GM18867 (cell line): Measurements from ENCODE around the gene TAOK1.
"Not testable (repeated sequence)": the region's sequence is repeated elsewhere in the genome, so short reads cannot be mapped to it uniquely, and the experiment has no call there.

Experiments
- ATAC-seq: cut with Tn5 transposase; IDR thresholded peaks from one replicate; pipeline ENCODE4 v1.9.1; 2021; ENCODE audit warnings: mild to moderate bottlenecking, moderate library complexity; ENCODE audit not compliant: unreplicated experiment

The TAOK1 gene

GRCh38 chr17:29443041-29443739, 53.0 kb downstream of the TAOK1 start:
- no peak for ATAC-seq

- ATAC-seq: no peak
Measured at GRCh38 chr17:29444589-29444988, 54.4 kb downstream of the TAOK1 start.

DNA sequence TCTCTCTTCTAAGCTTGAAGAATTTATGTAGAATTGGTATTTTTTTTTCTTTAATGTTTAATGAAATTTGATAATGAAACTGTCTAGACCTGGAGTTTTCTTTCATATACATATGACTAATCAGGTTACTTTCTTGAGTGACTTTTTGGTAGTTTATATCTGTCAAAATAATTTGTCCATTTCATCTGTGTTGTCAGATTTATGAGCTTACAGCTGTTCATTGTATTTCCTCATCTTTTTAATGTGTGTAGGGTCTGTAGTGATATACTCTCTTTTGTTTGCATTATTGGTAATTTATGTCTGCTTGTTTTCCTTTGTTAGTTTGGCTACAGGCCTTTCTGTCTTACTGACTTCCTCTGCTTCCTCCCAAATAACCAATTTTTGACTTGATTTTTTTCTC, 55.7 kb downstream of the TAOK1 start:
- no peak for ATAC-seq

DNA sequence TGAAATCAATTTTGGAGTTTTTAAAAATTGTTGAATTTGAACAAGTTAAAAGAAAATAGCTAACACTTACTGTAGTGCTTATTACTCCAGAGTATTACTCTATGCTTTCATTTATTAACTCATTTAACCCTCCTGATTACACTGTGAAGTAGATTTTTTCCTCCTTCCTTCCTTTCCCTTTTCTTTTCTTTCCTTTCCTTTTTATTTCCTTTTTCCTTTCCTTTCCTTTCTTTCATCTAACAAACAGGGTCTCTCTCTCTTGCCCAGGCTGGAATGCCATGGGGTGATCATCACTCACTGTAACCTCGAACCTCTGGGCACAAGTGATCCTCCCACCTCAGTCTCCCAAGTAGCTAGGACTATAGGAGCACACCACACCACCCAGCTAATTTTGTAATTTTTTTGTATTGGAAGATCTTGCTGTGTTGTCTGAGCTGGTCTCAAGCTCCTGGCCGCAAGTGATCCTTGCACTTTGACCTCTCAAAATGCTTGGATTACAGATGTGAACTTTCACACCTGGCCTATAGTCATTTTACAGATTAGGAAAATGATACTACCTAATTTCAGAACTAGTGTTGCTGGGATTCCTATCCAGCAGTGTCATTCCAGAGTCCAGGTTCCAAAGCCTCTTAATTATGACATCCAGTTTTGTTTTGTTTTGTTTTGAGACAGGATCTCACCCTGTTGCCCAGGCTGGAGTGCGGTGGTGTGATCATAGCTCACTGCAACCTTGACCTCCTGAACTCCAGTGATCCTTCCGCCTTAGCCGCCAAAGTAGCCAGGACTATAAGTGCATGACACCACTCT, 59.9 kb downstream of the TAOK1 start:
- ATAC-seq: no peak

GRCh38 chr17:29451121-29451742, 61.1 kb downstream of the TAOK1 start:
- no peak for ATAC-seq

- ATAC-seq: no peak
Measured at GRCh38 chr17:29458066-29458465, 67.9 kb downstream of the TAOK1 start.

DNA sequence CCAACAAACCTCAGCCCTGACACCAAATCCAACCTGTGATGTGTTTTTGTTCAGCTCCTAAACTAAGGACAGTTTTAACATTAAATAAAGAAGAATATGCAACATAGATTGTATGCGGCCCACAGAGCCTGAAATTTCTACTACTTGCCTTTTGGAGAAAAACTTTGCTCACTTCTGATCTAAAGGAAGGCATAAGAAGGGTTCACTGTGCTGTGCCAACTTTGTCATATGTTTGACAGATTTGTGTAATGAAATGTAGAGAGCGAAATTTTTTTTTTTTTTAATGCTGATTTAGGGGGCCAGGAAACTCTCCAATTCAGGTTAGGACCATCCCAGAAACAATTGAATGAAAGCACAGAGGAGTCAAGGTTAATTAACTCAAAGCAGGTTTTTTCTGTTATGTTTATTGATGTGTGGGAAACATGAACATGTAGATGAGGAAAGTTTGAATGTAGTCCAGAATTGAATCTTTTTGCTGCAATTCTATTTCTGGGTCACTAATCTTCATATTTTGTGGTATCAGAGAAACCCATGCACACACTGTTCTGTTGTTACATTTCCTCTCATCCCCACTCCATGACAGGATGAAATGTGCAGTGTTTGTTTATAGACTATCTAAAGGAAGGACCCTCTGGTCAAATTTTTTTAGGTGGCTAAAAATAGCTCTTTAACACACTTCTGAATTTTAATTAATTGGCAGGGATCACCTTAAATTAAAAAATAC, 71.5 kb downstream of the TAOK1 start:
- ATAC-seq: no peak

- ATAC-seq: no peak
Measured at GRCh38 chr17:29469276-29469675, 79.1 kb downstream of the TAOK1 start.

DNA sequence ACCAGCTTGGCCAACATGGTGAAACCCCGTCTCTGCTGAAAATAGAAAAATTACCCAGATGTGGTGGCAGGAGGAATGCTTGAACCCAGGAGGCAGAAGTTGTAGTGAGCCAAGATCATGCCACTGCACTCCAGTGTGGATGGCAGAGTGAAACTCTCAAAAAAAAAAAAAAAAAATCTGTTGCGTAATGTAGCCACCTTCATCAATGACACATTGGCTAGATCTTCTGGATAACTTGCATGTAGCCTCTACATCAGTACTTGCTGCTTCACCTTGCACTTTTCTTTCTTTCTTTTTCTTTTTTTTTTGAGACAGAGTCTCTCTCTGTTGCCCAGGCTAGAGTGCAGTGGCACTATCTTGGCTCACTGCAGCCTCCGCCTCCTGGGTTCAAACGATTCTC, 83.3 kb downstream of the TAOK1 start:
- not testable (repeated sequence) for ATAC-seq

DNA sequence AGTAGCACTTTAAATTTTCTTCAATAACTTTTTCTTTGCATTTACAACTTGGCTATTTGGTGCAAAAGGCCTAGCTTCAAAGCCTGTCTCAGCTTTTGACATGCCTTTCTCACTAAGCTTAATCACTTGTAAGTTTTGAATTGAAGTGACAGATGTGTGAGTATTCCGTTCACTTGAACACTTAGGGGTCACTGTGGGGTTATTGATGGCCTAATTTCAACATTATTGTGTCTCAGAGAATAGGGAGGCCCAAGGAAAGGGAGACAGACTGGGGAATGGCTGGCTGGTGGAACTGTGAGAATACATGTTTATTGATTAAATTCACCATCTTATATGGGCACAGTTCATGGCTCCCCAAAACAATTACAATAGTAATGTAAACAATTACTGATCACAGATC, 84.1 kb downstream of the TAOK1 start:
- no peak for ATAC-seq

DNA sequence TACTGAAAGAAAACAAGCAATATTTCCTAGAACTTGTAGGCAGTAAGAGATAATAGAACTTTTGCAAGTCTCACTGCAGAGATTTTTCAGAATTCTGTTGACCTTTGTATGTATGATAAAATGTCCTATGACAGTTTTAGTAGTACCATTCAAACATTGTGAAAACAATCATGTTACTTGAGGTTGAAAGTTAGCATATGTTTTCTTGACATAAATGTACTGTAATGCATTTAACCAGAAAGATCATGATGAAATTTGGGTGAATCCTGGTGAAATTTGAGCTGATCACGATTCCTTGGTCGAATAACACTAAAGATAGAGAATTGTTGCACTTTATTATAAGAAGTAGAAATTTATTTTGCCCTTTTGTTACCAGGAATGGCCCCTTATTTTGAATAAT, 85.7 kb downstream of the TAOK1 start:
- ATAC-seq: no peak

DNA sequence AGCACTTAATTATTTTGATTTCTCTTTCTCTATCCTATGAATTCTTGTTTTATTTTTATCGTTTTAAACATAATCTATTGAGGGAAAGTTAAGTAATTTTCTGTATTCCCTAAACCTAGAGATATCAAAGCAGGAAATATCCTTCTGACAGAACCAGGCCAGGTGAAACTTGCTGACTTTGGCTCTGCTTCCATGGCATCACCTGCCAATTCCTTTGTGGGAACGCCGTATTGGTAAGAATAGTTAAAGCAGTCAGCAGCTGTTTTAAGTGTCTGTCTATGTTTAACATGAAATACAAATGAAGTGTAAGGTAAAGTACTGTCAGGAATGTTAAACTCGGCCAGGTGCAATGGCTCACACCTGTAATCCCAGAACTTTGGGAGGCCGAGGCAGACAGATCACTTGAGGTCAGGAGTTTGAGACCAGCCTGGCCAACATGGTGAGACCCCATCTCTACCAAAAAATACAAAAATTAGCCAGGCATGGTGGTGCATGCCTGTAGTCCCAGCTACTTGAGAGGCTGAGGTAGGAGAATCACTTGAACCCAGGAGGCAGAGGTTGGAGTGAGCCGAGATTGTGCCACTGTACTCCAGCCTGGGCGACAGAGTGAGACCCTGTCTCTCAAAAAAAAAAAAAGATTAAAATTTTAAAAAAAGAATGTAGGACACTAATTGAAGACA, 90.2 kb downstream of the TAOK1 start:
- not testable (repeated sequence) for ATAC-seq

DNA sequence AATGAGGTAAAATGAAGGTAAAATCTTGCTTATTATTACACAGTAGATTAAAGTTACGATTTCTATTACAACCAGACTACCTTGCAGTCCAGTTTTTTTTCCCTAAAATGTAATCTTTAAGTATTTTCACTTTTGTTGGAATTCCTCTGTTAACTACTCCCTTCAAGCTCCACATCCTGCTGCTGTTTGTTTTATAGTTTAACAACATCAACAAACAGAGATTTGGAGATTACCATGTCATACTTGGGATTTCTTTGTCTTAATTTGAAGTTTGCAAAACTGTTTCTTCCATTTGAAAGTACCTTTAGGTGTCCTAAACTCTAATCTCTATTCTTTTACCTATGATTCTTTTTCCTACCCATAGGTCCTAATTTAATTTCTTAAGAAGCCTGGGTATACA, 93.3 kb downstream of the TAOK1 start:
- ATAC-seq: no peak

DNA sequence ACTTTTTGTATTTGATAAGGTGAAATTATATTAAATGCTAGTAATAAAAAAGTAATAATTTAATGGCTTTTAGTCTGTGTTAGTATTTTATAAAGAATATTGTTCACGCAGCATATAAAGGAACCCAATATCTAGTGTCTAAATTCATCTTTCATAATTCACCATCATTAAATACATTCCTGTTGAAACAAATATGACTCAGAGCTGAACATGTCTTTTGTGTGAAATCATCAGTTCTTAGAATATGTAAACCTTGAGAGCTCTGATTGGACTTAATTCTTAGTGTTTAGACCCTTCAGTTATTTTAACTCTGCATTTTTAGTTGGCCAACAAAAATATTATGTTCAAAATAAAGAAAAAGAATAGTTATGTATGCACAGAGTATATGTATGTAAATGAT, 104.8 kb downstream of the TAOK1 start:
- no peak for ATAC-seq

- no peak for ATAC-seq
Measured at GRCh38 chr17:29504711-29505110, 114.5 kb downstream of the TAOK1 start.

DNA sequence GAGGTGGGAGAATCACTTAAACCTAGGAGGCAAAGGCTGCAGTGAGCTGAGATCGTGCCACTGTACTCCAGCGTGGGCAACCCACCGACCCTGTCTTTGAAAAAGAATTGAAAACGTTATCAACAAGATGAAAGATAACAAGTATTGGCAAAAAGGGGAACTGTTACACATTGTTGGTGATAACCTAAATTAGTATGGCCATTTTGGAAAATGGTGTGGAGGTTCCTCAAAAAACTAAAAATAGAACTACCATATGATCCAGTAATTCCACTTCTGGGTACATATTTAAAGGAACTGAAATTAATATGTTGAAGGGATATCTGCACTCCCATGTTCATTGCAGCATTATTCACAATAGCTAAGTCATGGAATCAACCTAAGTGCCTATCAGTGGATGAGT, 115.7 kb downstream of the TAOK1 start:
- ATAC-seq: no peak

DNA sequence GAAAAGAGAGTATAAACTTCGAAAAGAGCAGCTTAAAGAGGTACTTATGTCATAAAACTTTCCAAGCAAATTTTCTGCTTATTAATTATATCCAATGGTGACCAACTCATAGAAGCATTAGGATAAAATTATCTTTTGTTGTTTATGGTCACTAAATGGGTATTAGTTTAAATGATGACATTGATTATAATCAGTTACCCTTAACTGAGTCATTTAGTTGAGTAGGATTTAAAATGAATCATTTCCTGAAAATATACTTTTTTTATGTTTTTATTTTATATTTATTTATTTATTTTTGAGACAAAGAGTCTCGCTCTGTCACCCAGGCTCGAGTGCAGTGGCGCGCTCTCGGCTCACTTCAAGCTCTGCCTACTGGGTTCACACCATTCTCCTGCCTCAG, 120.8 kb downstream of the TAOK1 start:
- no peak for ATAC-seq

DNA sequence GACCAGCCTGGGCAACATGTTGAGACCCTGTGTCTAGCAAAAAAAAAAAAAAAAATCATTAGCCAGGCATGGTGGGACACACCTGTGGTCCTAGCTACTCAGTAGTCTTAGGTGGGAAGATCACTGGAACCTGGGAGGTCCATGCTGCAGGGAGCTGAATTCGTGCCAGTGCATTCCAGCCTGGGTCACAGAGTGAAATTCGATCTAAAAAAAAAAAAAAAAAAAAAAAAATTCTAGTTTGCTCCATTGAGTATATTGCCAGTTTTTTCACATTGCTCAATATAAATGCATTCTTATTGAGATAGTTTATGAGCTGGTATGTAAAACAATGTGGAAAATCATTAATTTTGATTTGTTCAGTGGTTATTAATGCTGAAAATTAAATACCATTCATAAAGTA, 124.6 kb downstream of the TAOK1 start:
- no peak for ATAC-seq

DNA sequence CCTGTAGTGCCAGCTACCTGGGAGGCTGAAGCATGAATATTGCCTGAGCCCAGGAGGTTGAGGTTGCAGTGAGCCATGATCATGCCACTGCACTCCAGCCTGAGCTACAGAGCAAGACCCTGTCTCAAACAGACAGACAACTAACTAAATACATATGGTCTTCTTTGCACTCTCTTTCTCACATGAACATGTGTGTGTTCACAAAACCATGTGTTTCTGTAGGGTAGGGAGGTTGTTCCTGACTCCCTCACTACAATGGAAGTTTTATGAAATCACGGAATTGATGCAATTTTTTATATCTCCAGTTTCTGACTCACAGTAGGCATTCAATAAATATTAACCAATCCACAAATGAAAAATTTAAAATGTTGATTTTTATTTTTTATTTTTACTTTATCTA, 128.2 kb downstream of the TAOK1 start:
- no peak for ATAC-seq

GRCh38 chr17:29524692-29525091, 134.5 kb downstream of the TAOK1 start:
- ATAC-seq: no peak

GRCh38 chr17:29526322-29526721, 136.2 kb downstream of the TAOK1 start:
- ATAC-seq: no peak
